ENCODE results near the gene BCOR.

Gene BCOR

GRCh38 chrX:40096395-40097091 is 1.2 kb downstream of the BCOR start:
- H3K4me1 Mint-ChIP-seq (ENCODE audit: low read depth), result peaks cover 21% of the 10 kb centered on the region

GRCh38 chrX:40095583-40096394 is 2.0 kb downstream of the BCOR start:
- Mint-ChIP-seq H3K36me3 (ENCODE audit: low read depth) (peaks cover 6% of the 10 kb centered on the region), H3K4me3 (peak overlapping the region; percentile 93)

More at GRCh38 chrX:40096395-40097091, 1.2 kb downstream of the BCOR start:
- Mint-ChIP-seq H3K4me3 (peak overlapping the region; percentile 93), H3K9me3 (no peaks in the 10 kb centered on the region), H3K27ac (peak overlapping the region; percentile 85), H3K27me3 (ENCODE audit: low read depth) (no peaks in the 10 kb centered on the region), H3K36me3 (ENCODE audit: low read depth) (peaks cover 3% of the 10 kb centered on the region)

GRCh38 chrX:40094900-40095582 is 2.7 kb downstream of the BCOR start:
- H3K4me1 Mint-ChIP-seq (ENCODE audit: low read depth), result peaks cover 29% of the 10 kb centered on the region
- H3K27ac Mint-ChIP-seq, result peak overlapping the region; percentile 87

More at GRCh38 chrX:40095583-40096394, 2.0 kb downstream of the BCOR start:
- peaks cover 28% of the 10 kb centered on the region for H3K4me1 Mint-ChIP-seq (ENCODE audit: low read depth)
- no peaks in the 10 kb centered on the region for H3K9me3 Mint-ChIP-seq
- H3K27ac Mint-ChIP-seq, result peak overlapping the region; percentile 87
- no peaks in the 10 kb centered on the region for H3K27me3 Mint-ChIP-seq (ENCODE audit: low read depth)

GRCh38 chrX:40094041-40094899 is 3.5 kb downstream of the BCOR start:
- Mint-ChIP-seq H3K27me3 (ENCODE audit: low read depth) (no peaks in the 10 kb centered on the region), H3K9me3 (no peaks in the 10 kb centered on the region), H3K4me1 (ENCODE audit: low read depth) (peaks cover 28% of the 10 kb centered on the region), H3K4me3 (peak overlapping the region; percentile 93), H3K36me3 (ENCODE audit: low read depth) (peaks cover 6% of the 10 kb centered on the region), H3K27ac (peak overlapping the region; percentile 63)

More at GRCh38 chrX:40094900-40095582, 2.7 kb downstream of the BCOR start:
- H3K27me3 Mint-ChIP-seq (ENCODE audit: low read depth), result no peaks in the 10 kb centered on the region
- peak overlapping the region; percentile 93 for H3K4me3 Mint-ChIP-seq
- H3K9me3 Mint-ChIP-seq, result no peaks in the 10 kb centered on the region
- peaks cover 6% of the 10 kb centered on the region for H3K36me3 Mint-ChIP-seq (ENCODE audit: low read depth)

GRCh38 chrX:40093586-40093985 is 4.2 kb downstream of the BCOR start:
- peaks cover 32% of the 10 kb centered on the region for H3K4me1 Mint-ChIP-seq (ENCODE audit: low read depth)
- peak overlapping the region; percentile 93 for H3K4me3 Mint-ChIP-seq
- H3K27me3 Mint-ChIP-seq (ENCODE audit: low read depth), result no peaks in the 10 kb centered on the region
- peaks cover 6% of the 10 kb centered on the region for H3K36me3 Mint-ChIP-seq (ENCODE audit: low read depth)
- H3K27ac Mint-ChIP-seq, result no peak overlapping the region
- H3K9me3 Mint-ChIP-seq, result no peaks in the 10 kb centered on the region

- no peaks in the 10 kb centered on the region for H3K9me3 Mint-ChIP-seq
- peaks cover 6% of the 10 kb centered on the region for H3K36me3 Mint-ChIP-seq (ENCODE audit: low read depth)
- no peaks in the 10 kb centered on the region for H3K27me3 Mint-ChIP-seq (ENCODE audit: low read depth)
Measured at GRCh38 chrX:40092808-40093435, 4.8 kb downstream of the BCOR start.

GRCh38 chrX:40091691-40092421 is 5.9 kb downstream of the BCOR start:
- Mint-ChIP-seq H3K4me1 (ENCODE audit: low read depth) (peaks cover 39% of the 10 kb centered on the region), H3K27me3 (ENCODE audit: low read depth) (no peaks in the 10 kb centered on the region), H3K27ac (no peak overlapping the region), H3K36me3 (ENCODE audit: low read depth) (peaks cover 6% of the 10 kb centered on the region), H3K4me3 (no peak overlapping the region), H3K9me3 (no peaks in the 10 kb centered on the region)

More at GRCh38 chrX:40092808-40093435, 4.8 kb downstream of the BCOR start:
- H3K4me3 Mint-ChIP-seq, result no peak overlapping the region
- peaks cover 34% of the 10 kb centered on the region for H3K4me1 Mint-ChIP-seq (ENCODE audit: low read depth)
- no peak overlapping the region for H3K27ac Mint-ChIP-seq

GRCh38 chrX:40090961-40091360 is 6.8 kb downstream of the BCOR start:
- Mint-ChIP-seq H3K9me3 (no peaks in the 10 kb centered on the region), H3K4me3 (peak overlapping the region; percentile 67), H3K27me3 (ENCODE audit: low read depth) (no peaks in the 10 kb centered on the region), H3K4me1 (ENCODE audit: low read depth) (peaks cover 43% of the 10 kb centered on the region), H3K27ac (no peak overlapping the region), H3K36me3 (ENCODE audit: low read depth) (peaks cover 10% of the 10 kb centered on the region)

- Mint-ChIP-seq H3K27me3 (ENCODE audit: low read depth) (no peaks in the 10 kb centered on the region), H3K9me3 (no peaks in the 10 kb centered on the region), H3K27ac (no peak overlapping the region), H3K4me1 (ENCODE audit: low read depth) (peaks cover 40% of the 10 kb centered on the region), H3K36me3 (ENCODE audit: low read depth) (peaks cover 10% of the 10 kb centered on the region), H3K4me3 (no peak overlapping the region)
Measured at GRCh38 chrX:40090050-40090804, 7.5 kb downstream of the BCOR start.

- Mint-ChIP-seq H3K4me3 (no peak overlapping the region), H3K27me3 (ENCODE audit: low read depth) (no peaks in the 10 kb centered on the region), H3K27ac (no peak overlapping the region), H3K36me3 (ENCODE audit: low read depth) (peaks cover 10% of the 10 kb centered on the region), H3K9me3 (no peaks in the 10 kb centered on the region), H3K4me1 (ENCODE audit: low read depth) (peaks cover 44% of the 10 kb centered on the region)
Measured at GRCh38 chrX:40088803-40089540, 8.8 kb downstream of the BCOR start.

GRCh38 chrX:40088299-40088625 is 9.5 kb downstream of the BCOR start:
- Mint-ChIP-seq H3K27ac (no peak overlapping the region), H3K27me3 (ENCODE audit: low read depth) (no peaks in the 10 kb centered on the region), H3K36me3 (ENCODE audit: low read depth) (peaks cover 10% of the 10 kb centered on the region), H3K4me1 (ENCODE audit: low read depth) (peaks cover 45% of the 10 kb centered on the region), H3K4me3 (no peak overlapping the region), H3K9me3 (no peaks in the 10 kb centered on the region)

Measured in T-helper 1 cell treated with Interleukin-12 subunit alpha and Interleukin-12 subunit beta and Interleukin-4 antibody, amounts not matched to agents 30 μg/mL and 1 μg/mL, for 36 hours (primary cell).